ENCODE data around the gene SYCN. TPM values are rescaled to one million over a fixed set of nuclear protein-coding genes. Genes with fewer than 3 reads are reported as not detected.
"Not testable (repeated sequence)": the region's sequence is repeated elsewhere in the genome, so short reads cannot be mapped to it uniquely, and the experiment has no call there.

The SYCN gene
- total and polyA plus RNA-seq, 9 donors: 1.2 to 2.4 TPM; not detected in 7

GRCh38 chr19:39246951-39247669, 43.0 kb upstream of the SYCN start:
- TF ChIP-seq CTCF (IDR thresholded peaks at IDR 0.05) (no peak), POLR2A (IDR thresholded peaks at IDR 0.05) (no peak), EP300 (IDR thresholded peaks at IDR 0.05) (no peak)
- peak in 1 of 5 donors; percentile 18 for DNase-seq
- Histone ChIP-seq H3K27me3 (no peaks in the 10 kb centered on the region), H3K9me3 (no peaks in the 10 kb centered on the region), H3K27ac (no peak overlapping the region), H3K4me1 (ENCODE audit: insufficient read depth) (no peaks in the 10 kb centered on the region), H3K4me3 (no peak overlapping the region), H3K36me3 (no peaks in the 10 kb centered on the region)
- 12 to 15% (median 13%) methylated on average over 28 to 42 of the region's 42 CpGs for WGBS, 3 donors
- intact Hi-C loops (cut with DNase I): no loop called here

DNA sequence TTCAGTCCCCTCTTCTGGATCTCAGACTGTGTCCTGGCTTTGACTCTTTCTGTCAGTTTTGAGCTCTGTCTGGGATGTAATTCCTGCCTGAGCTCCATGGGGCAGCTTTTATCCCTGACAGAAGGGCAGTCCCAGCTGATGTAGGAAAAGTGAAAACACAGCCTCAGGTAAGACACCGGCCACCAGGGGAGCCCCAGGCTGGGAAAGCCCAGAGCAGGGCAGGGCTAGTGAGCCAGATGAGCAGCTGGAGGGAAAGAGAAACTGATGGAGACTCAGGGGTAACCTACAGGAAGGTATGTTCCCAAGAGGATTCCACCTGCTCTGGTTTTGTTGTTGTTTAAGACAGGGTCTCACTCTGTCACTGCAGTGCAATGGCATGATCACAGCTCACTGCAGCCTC, 41.1 kb upstream of the SYCN start:
- H3K36me3 ChIP-seq; H3K27me3 ChIP-seq; H3K4me1 ChIP-seq (ENCODE audit: insufficient read depth); H3K4me3 ChIP-seq; H3K27ac ChIP-seq; intact Hi-C loops (cut with DNase I); DNase-seq; H3K9me3 ChIP-seq: not testable (repeated sequence)
- WGBS, 3 donors: no CpG with 5 or more reads among the region's 1 CpG

DNA sequence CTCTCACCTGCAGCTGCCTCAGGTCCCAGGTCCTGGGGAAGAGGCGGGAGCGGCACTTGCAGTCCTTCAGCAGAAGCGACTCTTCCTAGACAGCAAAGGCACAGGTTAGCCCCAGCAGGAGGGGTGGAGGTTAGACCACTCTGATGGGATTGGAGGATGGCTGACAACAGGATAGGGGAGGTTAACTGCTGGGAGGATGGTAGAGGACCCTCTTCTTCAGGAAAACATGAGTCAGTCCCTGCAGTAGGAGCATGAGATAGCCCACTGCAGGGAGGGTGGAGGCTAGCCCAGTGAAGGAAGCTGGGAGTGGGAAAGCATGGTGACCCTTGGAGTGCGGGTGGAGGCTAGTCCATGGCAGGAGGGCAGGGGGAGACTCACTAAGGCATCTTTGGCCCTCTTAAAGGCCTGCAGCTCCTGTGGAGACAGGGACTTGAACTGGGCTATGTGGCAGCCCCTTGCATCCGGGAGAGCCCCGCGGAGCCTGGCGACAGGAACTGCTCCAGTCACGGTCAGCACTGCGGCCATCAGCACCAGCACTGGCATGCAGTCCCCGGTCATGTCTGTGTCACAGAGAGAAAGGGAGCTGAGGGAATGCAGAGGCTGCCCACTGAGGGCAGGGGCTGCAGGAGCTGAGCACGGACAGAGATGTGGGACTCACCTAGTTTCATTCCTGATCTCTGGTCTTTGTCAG, 40.5 kb upstream of the SYCN start, which contains the start of gene IFNL3:
Gene IFNL3 (minus strand): TSS at position 597 of the 691 bp plus-strand sequence. CDS start 39 bp downstream, at position 558.
- DNase-seq: not testable (repeated sequence)

GRCh38 chr19:39243741-39244140, 39.7 kb upstream of the SYCN start:
- DNase-seq; H3K9me3 ChIP-seq; H3K4me1 ChIP-seq (ENCODE audit: insufficient read depth); H3K36me3 ChIP-seq; H3K4me3 ChIP-seq; intact Hi-C loops (cut with DNase I); H3K27me3 ChIP-seq; H3K27ac ChIP-seq: not testable (repeated sequence)
- WGBS, 3 donors: 67 to 77% (median 74%) methylated on average over 11 to 13 of the region's 13 CpGs

More for the DNA sequence above, 40.5 kb upstream of the SYCN start, which contains the start of gene IFNL3:
- H3K36me3 ChIP-seq; H3K27me3 ChIP-seq; H3K4me1 ChIP-seq (ENCODE audit: insufficient read depth); intact Hi-C loops (cut with DNase I); H3K27ac ChIP-seq; H3K4me3 ChIP-seq; H3K9me3 ChIP-seq: not testable (repeated sequence)
- WGBS, 3 donors: 79 to 94% (median 81%) methylated on average over 8 to 11 of the region's 12 CpGs

GRCh38 chr19:39240421-39240820, 36.4 kb upstream of the SYCN start:
- no peak for DNase-seq
- no peaks in the 10 kb centered on the region for H3K27me3 ChIP-seq
- no peak overlapping the region for H3K27ac ChIP-seq
- H3K9me3 ChIP-seq: no peaks in the 10 kb centered on the region
- no peaks in the 10 kb centered on the region for H3K4me1 ChIP-seq (ENCODE audit: insufficient read depth)
- intact Hi-C loops (cut with DNase I): no loop called here
- H3K36me3 ChIP-seq: no peaks in the 10 kb centered on the region
- H3K4me3 ChIP-seq: no peak overlapping the region
- WGBS, 3 donors: 89 to 93% (median 92%) methylated on average over 7 of the region's 7 CpGs
- no peak for TF ChIP-seq CTCF (IDR thresholded peaks at IDR 0.05)
- TF ChIP-seq POLR2A (IDR thresholded peaks at IDR 0.05): no peak
- no peak for TF ChIP-seq EP300 (IDR thresholded peaks at IDR 0.05)

DNA sequence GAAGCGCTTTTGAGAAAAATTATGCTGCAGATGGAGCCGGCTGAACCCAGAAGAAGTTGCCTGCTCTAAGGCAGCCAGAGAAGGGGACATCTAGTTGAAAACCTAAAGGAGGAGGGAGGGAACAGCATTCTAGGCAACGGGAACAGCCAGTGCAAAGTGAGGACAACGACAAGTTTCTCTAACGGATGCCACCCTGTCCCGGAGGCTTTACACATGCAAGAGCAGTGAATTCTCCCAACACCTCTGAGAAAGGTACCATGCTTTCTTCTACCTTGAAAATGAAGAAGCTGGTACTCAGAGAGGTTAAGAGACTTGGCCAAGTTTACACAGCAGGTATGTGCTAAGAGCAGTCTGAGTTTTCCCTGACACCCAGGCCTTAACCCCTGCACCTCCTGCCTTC, 34.9 kb upstream of the SYCN start:
- Histone ChIP-seq H3K4me3 (no peak overlapping the region), H3K4me1 (ENCODE audit: insufficient read depth) (no peaks in the 10 kb centered on the region), H3K27me3 (no peaks in the 10 kb centered on the region), H3K27ac (no peak overlapping the region), H3K36me3 (no peaks in the 10 kb centered on the region), H3K9me3 (no peaks in the 10 kb centered on the region)
- 82 to 84% (median 82%) methylated on average over 6 of the region's 6 CpGs for WGBS, 3 donors
- no peak for TF ChIP-seq EP300 (IDR thresholded peaks at IDR 0.05)
- TF ChIP-seq POLR2A (IDR thresholded peaks at IDR 0.05): no peak
- no peak for TF ChIP-seq CTCF (IDR thresholded peaks at IDR 0.05)
- no peak for DNase-seq
- intact Hi-C loops (cut with DNase I): no loop called here

All from ovary (tissue), 9 donors.